Colonic mucosa (tissue), 4 donors: ENCODE results near the gene SHISA6. TPM values are rescaled to one million over a fixed set of nuclear protein-coding genes. Genes with fewer than 3 reads are reported as not detected.

Source experiments
- DNase-seq: peaks from one replicate; pipeline ENCODE4 v3.0.0-alpha.2; 2020
- H3K27ac ChIP-seq: fragments of 200-600 bp; one replicate; pipeline ENCODE4 v1.8.0; 2021
- H3K27me3 ChIP-seq: fragments of 200-600 bp; one replicate; pipeline ENCODE4 v1.8.0; 2021
- H3K36me3 ChIP-seq: fragments of 200-600 bp; one replicate; pipeline ENCODE4 v1.8.0; 2021
- H3K4me1 ChIP-seq: fragments of 200-600 bp; one replicate; pipeline ENCODE4 v1.8.0; 2021; ENCODE audit warnings: mild to moderate bottlenecking
- H3K4me3 ChIP-seq: fragments of 200-600 bp; one replicate; pipeline ENCODE4 v1.8.0; 2021
- H3K9ac ChIP-seq, 2 donors: one replicate each; pipeline ENCODE4 v1.7.0; 2013; ENCODE audit warnings: control low read depth in 2 of 2, low read depth in 2 of 2, low read length in 2 of 2
- H3K9me3 ChIP-seq: fragments of 200-600 bp; one replicate; pipeline ENCODE4 v1.8.0; 2021
- intact Hi-C: fragments of 100-400 bp; cut with DNase I; formaldehyde crosslinking; loops from one replicate; pipeline ENCODE4 v1.14.1; 2022
- total RNA-seq, 2 donors: library from RNA; stranded (reverse); fragmentation: NEBNext Ultra II Directional in 1 of 2; extraction: Animal tissue kit (Norgen Biotek cat#: 25700) in 1 of 2; gene quantifications; one replicate each; pipeline ENCODE4 v1.2.1, GENCODE V29; 2021
- TF ChIP-seq, protein P1 (sequence below): fragments of 200-600 bp; IDR thresholded peaks from one replicate; pipeline ENCODE4 v1.8.0; 2022; ENCODE audit warnings: antibody characterized with exemption, mild to moderate bottlenecking
- donor health status: healthy.
- donor health status: DM: no; HTN: no; CAD: no.
- donor health status: DM: no; HTN: no; CAD: no.

The SHISA6 gene
- total RNA-seq, 2 donors from 2014 or later = 0.45 to 0.59 TPM

DNA sequence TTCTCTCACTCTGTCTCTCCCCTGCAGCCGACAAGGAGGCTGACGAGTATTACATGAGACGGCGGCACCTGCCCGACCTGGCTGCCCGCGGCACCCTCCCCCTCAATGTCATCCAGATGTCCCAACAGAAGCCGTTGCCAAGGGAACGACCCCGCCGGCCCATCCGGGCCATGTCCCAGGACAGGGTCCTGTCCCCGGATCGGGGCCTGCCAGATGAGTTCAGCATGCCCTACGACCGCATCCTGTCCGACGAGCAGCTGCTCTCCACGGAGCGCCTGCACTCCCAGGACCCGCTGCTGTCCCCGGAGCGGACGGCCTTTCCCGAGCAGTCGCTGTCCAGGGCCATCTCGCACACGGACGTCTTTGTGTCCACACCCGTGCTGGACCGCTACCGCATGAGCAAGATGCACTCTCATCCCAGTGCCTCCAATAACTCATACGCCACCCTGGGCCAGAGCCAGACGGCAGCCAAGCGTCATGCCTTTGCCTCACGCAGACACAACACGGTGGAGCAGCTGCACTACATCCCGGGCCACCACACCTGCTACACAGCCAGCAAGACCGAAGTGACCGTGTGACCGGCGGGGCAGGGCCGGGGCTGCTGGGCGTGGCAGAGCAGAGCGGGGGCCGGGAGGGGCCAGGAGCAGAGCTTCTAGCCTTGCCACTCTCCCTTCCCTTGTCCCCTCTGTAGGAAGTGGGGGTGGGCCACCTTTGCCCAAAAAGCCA lies 316.9 kb downstream of the SHISA6 start:
- Histone ChIP-seq H3K9ac (no peak overlapping the region), H3K9me3 (no peaks in the 10 kb centered on the region), H3K4me1 (no peaks in the 10 kb centered on the region), H3K27ac (no peak overlapping the region), H3K36me3 (no peaks in the 10 kb centered on the region), H3K4me3 (no peak overlapping the region), H3K27me3 (no peaks in the 10 kb centered on the region)
- TF ChIP-seq, protein P1, sequence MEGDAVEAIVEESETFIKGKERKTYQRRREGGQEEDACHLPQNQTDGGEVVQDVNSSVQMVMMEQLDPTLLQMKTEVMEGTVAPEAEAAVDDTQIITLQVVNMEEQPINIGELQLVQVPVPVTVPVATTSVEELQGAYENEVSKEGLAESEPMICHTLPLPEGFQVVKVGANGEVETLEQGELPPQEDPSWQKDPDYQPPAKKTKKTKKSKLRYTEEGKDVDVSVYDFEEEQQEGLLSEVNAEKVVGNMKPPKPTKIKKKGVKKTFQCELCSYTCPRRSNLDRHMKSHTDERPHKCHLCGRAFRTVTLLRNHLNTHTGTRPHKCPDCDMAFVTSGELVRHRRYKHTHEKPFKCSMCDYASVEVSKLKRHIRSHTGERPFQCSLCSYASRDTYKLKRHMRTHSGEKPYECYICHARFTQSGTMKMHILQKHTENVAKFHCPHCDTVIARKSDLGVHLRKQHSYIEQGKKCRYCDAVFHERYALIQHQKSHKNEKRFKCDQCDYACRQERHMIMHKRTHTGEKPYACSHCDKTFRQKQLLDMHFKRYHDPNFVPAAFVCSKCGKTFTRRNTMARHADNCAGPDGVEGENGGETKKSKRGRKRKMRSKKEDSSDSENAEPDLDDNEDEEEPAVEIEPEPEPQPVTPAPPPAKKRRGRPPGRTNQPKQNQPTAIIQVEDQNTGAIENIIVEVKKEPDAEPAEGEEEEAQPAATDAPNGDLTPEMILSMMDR = no peak
- DNase-seq = peak; percentile 9
- intact Hi-C loops = no loop called here

DNA sequence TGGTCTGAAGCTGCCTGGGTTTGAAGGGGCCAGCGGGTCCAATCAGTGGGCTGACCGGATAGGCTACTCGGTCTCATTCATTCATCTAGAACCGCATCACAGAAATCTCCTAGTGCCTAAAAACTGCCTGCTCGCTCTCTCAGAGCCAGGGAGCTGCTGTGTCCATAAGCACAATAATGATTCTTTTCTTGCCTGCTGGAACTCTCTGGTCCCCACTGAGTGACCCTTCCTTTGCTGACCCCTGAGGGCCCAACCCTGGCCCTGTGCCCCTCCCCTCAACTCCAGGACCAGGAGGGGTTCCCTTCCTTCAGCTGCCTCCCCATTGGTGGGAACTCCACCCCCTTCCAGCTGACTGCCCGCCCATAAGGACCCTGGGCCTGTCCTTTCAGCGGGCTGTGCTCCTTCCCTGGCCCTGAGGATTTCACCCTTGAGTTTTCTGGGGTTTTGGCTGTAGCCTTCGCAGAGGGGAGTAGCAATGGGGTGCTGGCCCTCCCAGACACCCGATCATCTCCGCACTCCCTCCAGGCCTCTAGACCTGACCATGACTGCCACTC lies 317.7 kb downstream of the SHISA6 start:
- Histone ChIP-seq H3K27ac (no peak overlapping the region), H3K4me3 (no peak overlapping the region), H3K9me3 (no peaks in the 10 kb centered on the region), H3K36me3 (no peaks in the 10 kb centered on the region), H3K4me1 (no peaks in the 10 kb centered on the region), H3K27me3 (no peaks in the 10 kb centered on the region), H3K9ac (no peak overlapping the region)
- peak; percentile 6 for DNase-seq
- intact Hi-C loops = no loop called here
- TF ChIP-seq, protein P1 = no peak

DNA sequence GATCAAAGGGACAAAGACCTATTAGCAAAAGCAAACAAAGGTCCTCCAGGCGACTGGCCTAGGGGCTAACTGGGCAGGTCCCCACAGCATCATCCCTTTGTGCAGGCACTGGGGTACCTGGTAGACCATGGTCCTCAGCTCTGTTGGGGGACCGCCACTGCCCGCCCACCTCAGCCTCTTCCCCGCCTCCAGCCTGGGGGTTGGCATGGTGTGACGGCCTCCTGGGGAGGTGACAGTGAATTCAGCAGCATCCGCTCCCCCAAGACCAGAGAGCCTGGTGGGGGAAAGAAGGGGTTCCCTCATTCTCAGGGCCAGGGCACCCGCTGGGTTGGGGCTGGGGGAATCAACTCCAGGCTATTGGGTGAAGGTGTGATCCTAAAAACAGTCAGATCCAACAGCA lies 318.6 kb downstream of the SHISA6 start:
- no peaks in the 10 kb centered on the region for H3K36me3 ChIP-seq
- no peak overlapping the region for H3K27ac ChIP-seq
- no peaks in the 10 kb centered on the region for H3K27me3 ChIP-seq
- no peaks in the 10 kb centered on the region for H3K4me1 ChIP-seq
- TF ChIP-seq, protein P1 = no peak
- intact Hi-C loops = no loop called here
- H3K9me3 ChIP-seq = no peaks in the 10 kb centered on the region
- DNase-seq = peak; percentile 11
- no peak overlapping the region for H3K9ac ChIP-seq
- H3K4me3 ChIP-seq = no peak overlapping the region

DNA sequence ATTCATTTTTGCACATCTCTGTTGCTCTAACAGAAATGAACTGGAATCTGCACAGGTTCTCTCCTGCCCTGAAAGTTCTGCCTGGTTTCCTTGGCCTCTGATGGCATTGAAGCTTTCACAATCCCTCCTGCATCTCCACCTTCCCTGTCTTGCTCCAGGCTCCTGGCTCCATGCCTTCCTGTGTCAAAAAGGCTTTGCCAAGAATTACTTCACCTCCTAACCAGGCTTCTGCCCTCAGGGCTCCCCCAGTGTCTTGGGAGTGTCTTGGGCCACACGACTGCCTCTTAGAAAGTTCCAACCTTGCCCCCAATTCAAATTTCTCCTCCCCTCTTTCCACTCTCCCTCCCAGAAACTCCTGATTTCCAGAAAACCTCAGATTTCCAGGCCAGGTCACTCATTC lies 320.3 kb downstream of the SHISA6 start:
- H3K27ac ChIP-seq = no peak overlapping the region
- TF ChIP-seq, protein P1 = no peak
- DNase-seq = no peak
- H3K4me3 ChIP-seq = no peak overlapping the region
- no peaks in the 10 kb centered on the region for H3K9me3 ChIP-seq
- H3K9ac ChIP-seq = no peak overlapping the region
- no peaks in the 10 kb centered on the region for H3K4me1 ChIP-seq
- intact Hi-C loops = no loop called here
- H3K36me3 ChIP-seq = no peaks in the 10 kb centered on the region
- no peaks in the 10 kb centered on the region for H3K27me3 ChIP-seq

DNA sequence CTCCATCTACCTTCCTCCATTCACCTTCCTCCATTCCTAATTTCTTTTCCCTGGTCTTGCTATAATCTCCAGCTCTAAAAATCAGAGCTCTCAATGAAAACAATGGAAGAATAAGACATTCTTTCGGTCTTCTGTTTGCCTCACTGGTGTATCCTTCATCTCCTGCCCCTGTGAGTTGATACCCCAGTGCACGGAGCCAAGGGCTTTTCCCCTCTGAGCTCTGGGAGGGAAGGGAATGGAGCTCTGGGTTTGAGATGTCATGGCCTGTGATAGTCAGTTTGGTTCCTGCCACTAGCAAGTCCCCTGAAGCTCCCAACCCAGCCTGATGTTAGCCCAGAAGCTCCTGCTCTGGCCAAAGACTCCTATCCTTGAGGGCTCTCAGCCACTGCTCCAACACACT lies 320.7 kb downstream of the SHISA6 start:
- TF ChIP-seq, protein P1 = no peak
- DNase-seq = no peak
- H3K9ac ChIP-seq = no peak overlapping the region
- no peak overlapping the region for H3K27ac ChIP-seq
- H3K36me3 ChIP-seq = no peaks in the 10 kb centered on the region
- intact Hi-C loops = no loop called here
- no peaks in the 10 kb centered on the region for H3K4me1 ChIP-seq
- H3K27me3 ChIP-seq = no peaks in the 10 kb centered on the region
- no peaks in the 10 kb centered on the region for H3K9me3 ChIP-seq
- no peak overlapping the region for H3K4me3 ChIP-seq
